NCI-H2227 (cell line): ENCODE data around the gene NLRP5.
A peak's percentile ranks its signal among the peaks of the same experiment; 100 is the strongest.

Source experiments
- DNase-seq: peaks from one replicate; lab custom pipeline; 2025; ENCODE audit not compliant: unreplicated experiment; lab: John Stamatoyannopoulos, UW

Gene NLRP5

GRCh38 chr19:56071151-56071550 is 84.6 kb downstream of the NLRP5 start:
- no peak for DNase-seq

DNA sequence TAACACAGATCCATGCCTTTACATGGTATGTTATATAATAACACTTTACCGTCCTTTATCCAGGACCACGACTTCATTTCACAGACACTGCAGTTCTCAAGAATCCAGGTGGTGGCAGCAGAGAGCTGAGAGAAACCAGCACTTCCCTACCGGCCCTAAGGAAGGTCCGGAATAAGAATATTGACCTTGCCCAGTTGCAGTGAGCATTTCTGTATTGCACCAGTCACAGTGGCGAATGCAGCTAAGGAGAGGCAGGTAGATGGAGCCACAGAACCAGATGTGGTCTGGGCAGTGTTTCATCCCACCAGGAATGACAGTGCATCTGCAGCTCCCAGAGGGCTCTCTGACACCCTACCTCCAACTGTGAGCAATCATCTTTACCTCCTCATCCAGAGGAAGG is 89.9 kb downstream of the NLRP5 start:
- peak; percentile 87 for DNase-seq

DNA sequence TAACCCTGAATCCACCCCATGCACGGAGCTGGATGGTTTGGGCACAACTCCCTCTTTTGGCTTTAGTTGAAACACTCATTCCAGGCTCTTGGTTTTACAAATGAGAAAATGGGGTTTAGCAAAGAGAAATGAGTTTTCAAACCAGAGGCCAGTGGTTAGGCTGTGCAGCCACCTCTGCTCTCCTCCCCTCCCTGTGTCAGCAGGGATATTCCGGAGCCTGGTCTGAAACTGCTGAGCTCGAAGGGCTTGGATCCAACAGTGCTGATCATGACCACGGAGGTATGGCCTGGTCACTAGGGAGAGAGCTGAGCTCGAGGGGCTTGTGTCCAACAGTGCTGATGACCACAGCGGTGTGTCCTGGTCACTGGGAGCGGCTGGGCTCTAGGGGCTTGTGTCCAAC is 93.0 kb downstream of the NLRP5 start:
- DNase-seq: no peak

DNA sequence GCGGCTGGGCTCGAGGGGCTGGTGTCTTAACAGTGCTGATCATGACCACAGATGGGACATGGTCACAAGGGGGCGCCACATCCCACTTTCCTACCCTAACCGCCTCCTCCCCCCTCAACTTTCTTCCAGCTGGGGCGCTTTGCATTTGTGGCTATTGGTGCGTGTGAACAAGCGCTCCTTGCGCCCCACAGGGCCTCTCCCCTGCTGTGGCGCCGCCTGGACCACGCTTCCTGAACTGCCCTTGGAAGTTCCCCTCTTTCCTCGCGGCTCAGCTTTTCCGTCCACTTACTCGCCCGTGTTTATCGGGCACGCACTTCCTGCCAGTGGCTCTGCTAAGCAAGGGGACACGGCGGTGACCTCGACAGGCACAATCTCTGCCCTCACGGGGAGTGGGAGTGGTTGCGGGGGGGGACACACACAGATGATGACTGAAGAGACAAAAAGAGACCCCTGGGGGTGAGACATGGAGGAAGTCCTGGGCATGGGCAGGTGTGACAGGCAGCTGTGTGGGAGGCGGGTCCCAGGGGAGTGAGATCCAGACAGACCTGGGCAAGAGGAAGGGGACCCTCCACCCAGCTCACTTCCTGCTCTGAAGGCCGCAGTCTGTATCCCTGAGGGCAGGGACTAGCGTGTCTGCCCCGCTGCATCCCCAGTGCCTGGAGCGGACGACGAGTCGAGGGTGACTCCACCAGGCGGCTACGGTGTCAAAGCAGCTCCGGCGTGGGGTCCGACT is 94.3 kb downstream of the NLRP5 start:
- DNase-seq: no peak

GRCh38 chr19:56083668-56084067 is 97.1 kb downstream of the NLRP5 start:
- DNase-seq: no peak

DNA sequence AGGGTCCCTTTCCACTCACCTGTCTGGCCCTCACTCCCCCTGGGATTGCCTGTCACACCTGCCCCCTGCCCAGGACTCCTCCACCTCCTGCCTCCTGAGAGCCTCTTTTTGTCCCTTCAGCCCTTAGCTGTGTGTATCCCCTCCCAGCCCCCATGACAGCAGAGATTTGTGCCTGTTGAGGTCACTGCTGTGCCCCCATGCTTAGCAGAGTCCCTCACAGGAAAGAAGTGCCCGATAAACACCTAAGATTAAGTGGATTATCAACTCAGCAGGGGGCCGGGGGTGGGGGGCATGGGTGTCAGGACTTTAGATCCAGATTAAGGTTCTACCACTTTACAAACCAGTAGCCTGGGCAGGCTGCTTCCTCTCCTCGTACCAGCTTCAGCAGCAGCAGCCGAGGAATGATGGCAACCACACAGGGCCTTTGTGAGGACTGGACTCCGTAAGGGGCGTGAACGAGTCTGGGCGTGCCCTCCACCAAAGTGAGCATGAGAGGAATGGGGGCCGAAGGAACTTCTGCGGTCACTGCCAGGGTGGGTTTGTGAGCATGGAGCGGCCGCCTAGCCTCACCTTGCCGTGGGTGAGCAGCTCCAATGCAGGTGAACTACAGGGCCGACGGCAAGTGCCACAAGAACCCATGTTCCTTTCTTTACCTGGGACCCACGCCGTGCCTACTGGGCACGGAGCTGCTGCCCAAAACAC is 98.4 kb downstream of the NLRP5 start:
- DNase-seq: peak; percentile 61

- DNase-seq: peak; percentile 46
Measured at GRCh38 chr19:56085571-56086275, 99.1 kb downstream of the NLRP5 start.

DNA sequence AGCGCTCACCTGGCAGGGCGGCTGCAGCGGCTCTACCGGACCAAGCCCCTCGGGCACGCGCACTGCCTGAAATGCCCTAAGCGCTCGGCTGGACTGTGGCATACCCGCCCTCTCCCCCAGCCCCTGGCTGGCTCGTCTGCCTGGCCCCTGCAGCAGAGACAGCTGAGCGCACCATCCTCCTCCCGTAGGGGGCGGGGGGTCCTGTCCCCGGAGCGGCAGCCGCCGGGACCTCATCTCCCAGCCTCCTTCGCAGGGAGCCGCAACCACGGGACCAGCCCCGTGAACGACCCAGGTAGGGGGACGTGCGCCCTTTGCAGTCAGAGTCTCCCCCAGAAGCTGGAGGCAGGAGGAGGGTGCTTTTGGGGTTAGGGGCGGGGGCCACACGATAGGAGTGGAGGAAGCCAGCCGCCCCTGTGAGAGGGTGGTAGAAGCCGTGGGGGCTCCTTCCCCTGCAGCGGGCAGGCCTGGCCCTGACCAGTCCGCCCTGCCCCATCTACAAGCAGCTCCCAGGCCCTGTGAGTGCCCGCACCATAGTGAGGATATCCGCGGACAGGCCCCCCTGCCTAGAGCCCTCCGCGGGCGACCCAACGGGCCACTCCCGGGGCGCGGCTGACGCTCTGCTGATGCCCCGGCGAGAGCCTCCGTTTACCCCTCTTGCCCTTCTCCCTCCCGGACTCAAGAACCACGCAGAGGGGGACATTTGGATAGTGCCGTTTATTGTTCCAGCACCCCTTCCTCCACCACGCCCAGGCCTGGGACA is 100.3 kb downstream of the NLRP5 start:
- DNase-seq: no peak

- no peak for DNase-seq
Measured at GRCh38 chr19:56087647-56088496, 101.3 kb downstream of the NLRP5 start.

GRCh38 chr19:56088497-56089215 is 102.1 kb downstream of the NLRP5 start:
- DNase-seq: no peak

- no peak for DNase-seq
Measured at GRCh38 chr19:56089344-56089743, 102.8 kb downstream of the NLRP5 start.

- DNase-seq: no peak
Measured at GRCh38 chr19:56091066-56091490, 104.5 kb downstream of the NLRP5 start.

DNA sequence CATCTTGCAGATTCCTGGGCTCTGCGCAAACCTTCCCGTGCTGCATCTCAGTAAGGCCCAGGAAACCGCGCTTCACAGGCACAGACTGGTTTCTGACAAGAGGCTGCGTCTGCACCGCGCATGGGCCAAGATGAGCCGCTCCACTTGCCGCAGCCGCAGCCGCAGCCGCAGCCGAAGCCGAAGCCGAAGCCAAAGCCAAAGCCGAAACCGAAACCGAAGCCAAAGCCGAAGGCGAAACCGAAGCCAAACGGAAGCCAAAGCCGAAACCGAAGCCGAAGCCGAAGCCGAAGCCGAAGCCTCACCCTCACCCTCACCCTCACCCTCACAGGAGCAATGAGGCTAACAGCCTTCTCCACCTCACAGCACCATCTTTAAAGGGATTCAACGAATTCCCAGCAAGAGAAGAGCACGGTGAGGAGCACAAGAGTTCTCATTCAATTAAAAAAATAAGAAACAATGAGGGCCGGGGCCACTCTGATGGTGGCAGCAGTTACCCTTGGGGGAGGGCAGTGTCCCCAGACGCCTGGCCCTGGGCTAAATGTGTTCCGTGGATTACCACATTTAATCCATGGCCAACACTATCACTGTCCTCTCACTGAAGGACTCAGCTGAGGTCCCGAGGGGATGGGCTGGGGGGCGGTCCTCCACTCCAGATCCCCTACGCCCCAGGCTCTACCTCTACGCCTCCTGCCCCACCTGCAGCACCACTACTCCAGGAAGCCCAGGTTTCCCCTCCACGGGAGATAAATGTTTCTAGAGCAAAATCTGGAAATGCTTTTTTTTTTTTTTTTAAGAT is 105.4 kb downstream of the NLRP5 start:
- peak; percentile 95 for DNase-seq

- no peak for DNase-seq
Measured at GRCh38 chr19:56092685-56093631, 106.4 kb downstream of the NLRP5 start.

GRCh38 chr19:56094449-56094848 is 107.9 kb downstream of the NLRP5 start:
- no peak for DNase-seq

GRCh38 chr19:56096665-56097064 is 110.1 kb downstream of the NLRP5 start:
- no peak for DNase-seq

DNA sequence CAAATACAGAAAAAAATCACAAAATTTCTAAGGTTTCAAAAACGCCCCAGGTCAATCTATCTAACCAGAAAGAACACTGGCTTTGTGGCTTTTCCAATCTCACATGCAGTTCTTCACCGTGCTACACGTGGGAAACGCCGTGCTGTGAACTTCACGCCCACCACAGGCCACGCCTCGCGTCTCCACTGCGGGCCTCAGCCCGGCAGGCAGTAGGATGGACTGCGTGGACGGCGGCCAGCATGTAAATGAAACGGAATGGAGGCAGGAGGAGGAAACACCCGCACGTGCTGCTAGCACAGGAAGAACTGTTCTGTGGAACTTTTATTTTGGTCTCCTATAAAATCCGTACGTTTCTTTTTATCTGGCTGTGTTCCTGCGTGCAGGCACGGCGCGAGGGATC is 110.7 kb downstream of the NLRP5 start:
- DNase-seq: no peak

DNA sequence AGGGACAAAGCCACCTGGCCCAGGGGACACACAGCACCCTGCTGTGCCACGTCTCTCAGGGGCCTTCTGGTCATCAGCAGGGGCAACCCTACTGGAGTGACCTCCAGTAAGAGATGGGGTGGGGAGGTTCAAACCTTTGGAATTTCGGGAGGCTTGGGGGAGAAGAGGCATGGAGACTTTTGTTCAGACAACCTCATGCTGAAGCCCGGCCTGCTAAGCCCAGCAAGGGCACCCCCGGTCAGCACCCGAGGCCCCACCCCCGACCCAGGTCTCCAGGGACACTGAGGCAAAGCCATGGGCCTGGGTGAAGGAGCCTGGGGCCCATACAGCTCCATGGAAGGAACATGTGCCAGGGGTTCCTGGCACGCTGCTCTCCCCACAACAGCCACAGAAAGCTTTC is 111.2 kb downstream of the NLRP5 start:
- no peak for DNase-seq
